NOMO-1 treated with dmso at 0.1 percent for 144 hours (cell line): ENCODE measurements around the gene ANO1.
"Not testable (repeated sequence)": the region's sequence is repeated elsewhere in the genome, so short reads cannot be mapped to it uniquely, and the experiment has no call there.

Experiments used
- DNase-seq: peaks from one replicate; lab custom pipeline; 2025; ENCODE audit not compliant: unreplicated experiment; lab: John Stamatoyannopoulos, UW

Gene ANO1

DNA sequence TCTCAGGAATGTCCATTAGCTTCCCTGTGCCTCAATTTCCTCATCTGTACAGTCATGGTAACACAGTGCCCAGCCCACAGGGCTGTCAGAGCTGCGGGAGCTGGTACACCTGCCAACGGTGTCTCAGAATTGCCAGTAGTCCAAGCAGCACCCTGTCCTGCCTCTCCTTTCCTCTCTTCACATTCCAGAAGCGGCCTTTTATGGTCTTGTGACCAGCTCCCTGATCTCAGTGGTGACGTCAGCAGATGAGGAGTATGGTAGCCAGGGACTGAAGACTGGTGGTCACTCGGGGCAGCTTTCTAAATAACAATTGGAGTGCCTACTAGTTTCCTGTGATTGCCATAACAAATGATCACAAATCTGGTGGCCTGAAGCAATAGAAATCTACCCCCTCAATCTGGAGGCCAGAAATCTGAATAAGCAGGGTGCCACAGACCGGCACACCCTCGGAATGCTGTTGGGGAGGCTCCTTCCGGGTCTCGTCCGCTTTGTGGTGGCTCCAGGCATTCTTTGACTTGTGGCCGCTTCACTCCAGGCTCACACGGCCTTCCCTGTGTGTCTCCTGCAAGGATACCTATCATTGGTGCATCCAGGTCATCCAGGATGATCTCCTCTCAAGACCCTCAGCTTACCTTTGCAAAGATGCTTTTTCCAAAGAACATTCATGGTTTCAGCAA is 127.1 kb downstream of the ANO1 start:
- DNase-seq, result no peak

- DNase-seq, result no peak
These were observed 127.6 kb downstream of the ANO1 start for GRCh38 chr11:70205766-70206165.

GRCh38 chr11:70206226-70206981 is 128.3 kb downstream of the ANO1 start:
- no peak for DNase-seq

DNA sequence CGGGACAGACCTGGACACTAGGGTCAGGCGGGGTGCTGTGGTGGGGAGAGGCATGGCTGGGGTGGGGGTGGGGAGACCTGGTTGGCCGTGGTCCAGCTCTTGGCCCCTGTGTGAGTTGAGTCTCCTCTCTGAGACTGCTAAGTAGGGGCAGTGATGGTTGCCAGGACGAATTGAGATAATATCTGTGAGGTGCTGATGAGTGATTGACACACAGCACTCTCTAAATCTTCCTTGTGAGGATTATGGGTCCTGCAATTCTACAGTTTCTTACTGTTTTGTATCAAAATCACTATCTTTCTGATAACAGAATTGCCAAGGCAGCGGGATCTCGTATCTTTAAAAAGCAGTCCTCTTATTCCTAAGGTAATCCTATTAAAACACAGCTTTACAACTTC is 128.9 kb downstream of the ANO1 start:
- DNase-seq, result no peak

DNA sequence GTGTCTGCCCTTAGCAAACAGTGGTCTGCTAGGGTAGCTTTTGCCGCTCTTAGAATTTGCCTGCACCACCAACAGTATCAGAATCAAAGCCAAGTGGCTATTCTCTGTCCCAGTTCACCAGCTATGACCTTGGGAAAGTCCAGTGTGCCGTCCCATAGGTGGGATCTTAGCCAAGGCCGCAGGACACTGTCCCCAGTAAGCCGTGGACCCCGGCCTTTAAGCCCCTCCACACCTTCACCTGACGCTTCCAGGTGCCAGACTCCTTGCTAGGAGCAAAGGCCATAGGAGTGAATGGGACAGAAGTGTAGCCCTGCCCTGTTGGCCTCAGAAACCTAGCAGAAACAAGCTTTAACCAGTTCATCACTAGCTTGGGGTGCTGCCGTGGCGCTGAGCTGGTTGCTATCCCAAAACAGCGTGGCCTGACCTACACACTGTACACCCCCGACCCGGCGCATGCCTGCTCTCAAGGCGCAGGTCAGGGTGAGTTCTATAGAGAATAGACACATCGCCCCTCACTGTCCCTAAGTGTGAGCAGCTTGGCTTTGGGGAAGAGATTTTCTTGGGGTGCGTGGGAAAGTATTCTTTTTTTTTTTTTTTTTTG is 129.5 kb downstream of the ANO1 start:
- no peak for DNase-seq

GRCh38 chr11:70209391-70209912 is 131.3 kb downstream of the ANO1 start:
- no peak for DNase-seq

GRCh38 chr11:70210051-70210501 is 132.0 kb downstream of the ANO1 start:
- no peak for DNase-seq

GRCh38 chr11:70210530-70210929 is 132.4 kb downstream of the ANO1 start:
- no peak for DNase-seq

GRCh38 chr11:70212227-70212811 is 134.2 kb downstream of the ANO1 start:
- DNase-seq, result no peak

GRCh38 chr11:70217388-70217787 is 139.3 kb downstream of the ANO1 start:
- DNase-seq, result not testable (repeated sequence)

DNA sequence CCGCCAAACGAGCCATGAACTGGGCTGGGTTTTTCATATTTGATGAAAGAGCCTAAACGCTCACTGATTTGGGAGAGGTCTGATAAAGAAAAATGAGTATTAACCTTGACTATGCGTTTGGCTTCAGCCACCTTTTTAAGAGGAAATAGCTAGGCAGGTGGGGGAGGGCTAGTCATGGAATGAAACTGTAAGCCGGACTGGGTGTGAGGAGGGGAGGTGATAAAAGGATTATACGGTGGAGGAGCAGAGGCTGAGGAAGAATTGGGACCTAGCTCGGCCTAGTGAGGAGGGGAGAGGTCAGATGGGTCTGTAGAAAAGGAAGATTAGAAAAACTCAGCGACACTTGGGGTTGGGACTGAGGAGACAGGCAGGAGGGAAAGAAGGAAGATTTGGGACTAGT is 140.0 kb downstream of the ANO1 start:
- DNase-seq, result not testable (repeated sequence)

DNA sequence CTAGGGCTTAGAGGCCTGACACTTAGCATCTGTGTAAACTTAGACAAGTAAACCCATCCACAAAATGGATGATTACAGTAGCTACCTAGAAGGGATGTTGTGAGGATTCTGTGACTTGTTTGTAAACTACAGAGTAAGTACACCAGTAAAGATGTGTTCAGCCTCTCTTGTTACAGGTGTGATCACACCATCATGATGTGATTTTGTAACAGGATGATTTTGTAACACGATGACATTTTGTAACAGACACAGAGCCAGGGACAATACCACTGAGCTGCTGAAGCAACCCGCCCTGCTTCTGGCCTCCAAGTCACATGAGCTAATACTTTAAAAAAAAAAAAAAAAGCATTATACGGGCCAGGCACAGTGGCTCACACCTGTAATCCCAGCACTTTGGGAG is 142.0 kb downstream of the ANO1 start:
- peak; percentile 17 for DNase-seq

- no peak for DNase-seq
These were observed 142.8 kb downstream of the ANO1 start for GRCh38 chr11:70220920-70221319.

- DNase-seq, result no peak
These were observed 147.6 kb downstream of the ANO1 start for GRCh38 chr11:70225681-70226177.

GRCh38 chr11:70226183-70226582 is 148.1 kb downstream of the ANO1 start:
- DNase-seq, result no peak

- no peak for DNase-seq
These were observed 148.8 kb downstream of the ANO1 start for GRCh38 chr11:70226967-70227366.

- no peak for DNase-seq
These were observed 151.6 kb downstream of the ANO1 start for GRCh38 chr11:70229737-70230136.

DNA sequence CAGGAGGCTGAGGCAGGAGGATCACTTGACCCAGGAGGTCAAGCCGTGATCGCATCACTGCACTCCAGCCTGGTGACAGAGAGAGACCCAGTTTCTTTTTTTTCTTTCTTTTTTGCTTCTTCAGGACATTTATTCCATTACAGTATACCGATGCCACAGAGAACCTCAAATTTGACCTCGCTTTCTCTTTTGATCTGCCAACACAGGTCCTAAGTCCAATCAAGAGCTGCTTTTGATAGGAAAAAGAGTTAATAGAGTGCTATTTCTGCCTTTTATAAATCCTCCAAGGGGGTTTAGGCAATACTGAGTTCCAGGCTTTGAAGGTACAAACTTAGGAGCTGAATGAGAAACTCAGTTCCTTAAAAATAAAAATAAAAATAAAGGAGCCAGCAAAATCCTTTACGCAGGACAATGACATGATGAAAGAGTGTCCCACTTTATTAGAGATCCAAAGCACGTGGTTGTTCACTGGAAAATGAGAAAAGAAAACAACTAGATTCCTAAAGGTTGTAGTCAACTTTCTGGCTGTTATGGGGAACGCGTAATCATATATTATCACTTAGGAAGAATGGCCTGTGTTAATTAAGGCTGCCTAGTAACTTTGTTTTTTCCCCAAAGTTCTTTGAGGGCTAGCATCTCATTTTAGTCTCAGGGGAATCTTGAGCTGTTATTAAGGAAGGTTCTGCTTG is 152.2 kb downstream of the ANO1 start:
- no peak for DNase-seq

DNA sequence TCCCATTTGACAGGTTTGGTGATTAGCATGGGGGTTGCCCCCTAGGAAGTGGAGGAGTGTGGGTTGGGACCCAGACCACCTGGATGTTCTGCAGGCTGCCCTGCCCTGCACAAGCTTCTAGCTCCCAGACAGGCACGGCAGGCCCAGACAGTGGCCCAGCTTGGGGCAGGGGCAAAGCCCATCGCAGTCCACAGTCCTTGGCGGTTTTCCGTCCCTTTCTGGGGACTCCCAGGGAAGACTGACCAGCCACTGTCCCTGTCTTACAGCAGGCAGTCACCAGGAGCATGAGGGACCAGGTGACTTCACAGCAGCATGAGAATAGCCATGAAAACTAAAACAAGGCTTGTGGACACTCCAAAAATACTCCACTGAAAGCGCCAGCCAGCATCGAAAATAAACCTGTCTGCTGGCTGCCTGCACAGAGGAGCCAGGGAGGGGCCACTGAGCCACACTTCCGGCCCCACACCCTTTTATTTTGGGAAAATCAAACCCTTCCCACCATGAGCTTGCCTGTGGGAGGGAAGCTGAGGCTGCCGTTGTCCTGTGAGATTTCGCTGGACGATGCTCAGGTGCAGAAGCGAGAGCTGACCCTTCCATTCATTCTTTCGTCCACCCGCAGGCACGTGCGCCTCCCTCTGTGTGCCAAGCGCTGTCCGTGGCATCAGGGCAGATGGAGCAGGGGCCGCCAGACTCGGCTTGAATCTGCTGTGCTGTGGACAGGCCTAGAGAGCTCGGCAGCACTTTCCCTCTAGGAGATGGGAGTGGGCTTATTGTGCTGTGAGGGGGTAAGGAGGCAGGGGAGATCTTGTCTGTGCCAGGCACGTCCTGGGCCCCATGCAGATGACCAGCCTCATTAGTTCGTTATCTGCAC is 153.0 kb downstream of the ANO1 start:
- no peak for DNase-seq

DNA sequence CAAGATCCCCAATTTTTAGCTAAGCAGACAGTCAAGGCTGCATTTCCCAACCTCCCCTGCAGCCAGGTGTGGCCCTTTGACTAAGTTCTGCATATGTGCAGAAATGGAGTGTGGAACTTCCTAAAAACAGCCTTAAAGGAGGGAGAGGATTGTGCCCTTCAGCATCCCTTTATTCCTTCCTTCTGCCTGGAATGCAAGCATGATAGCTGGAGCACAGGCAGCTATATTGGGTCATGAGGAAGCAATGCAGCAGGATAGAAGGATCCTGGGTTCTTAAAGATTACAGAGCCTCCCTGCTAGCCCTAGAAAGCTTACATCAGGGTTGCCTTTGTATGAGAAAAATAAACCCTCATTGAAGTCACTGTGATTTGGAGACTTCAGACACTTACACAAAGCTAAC is 154.9 kb downstream of the ANO1 start:
- DNase-seq, result no peak
